K562 (cell line): ENCODE results near the gene CERS6. TPM values are rescaled to one million over a fixed set of nuclear protein-coding genes. Genes with fewer than 3 reads are reported as not detected.

ENCODE experiments used
- ATAC-seq: fragments of 200-7000 bp; cut with Tn5 transposase; 3 replicates; pipeline ENCODE4 v1.9.1; 2020; ENCODE audit warnings: moderate library complexity
- BruUV-seq: library from RNA; stranded (reverse); fragments of 400-500 nt; replicated peaks from 2 replicates; lab custom pipeline; 2021; lab: Mats Ljungman, UMichigan
- CTCF ChIA-PET: fragments of 300-600 bp; formaldehyde crosslinking; extraction: SDS; loops from one replicate; lab custom pipeline; 2021; ENCODE audit warnings: low intra/inter-chr PET ratio; lab: Yijun Ruan, JAX
- POLR2A ChIA-PET: fragments of 300-600, 350-650 bp; sonication (Branson Sonifier 250); formaldehyde crosslinking; extraction: SDS; loops from one replicate; lab custom pipeline; 2021; ENCODE audit warnings: antibody characterized with exemption, inconsistent platforms; lab: Yijun Ruan, JAX
- DNase-seq, 4 experiments: peaks; one replicate each; pipeline versions ENCODE4 v3.0.0 to v3.0.0-alpha.2; 2011 to 2018; ENCODE audit warnings: low spot score in 3 of 4, mixed read lengths in 3 of 4; ENCODE audit errors: extremely low read depth in 1 of 4
- FAIRE-seq: peaks from 2 replicates; lab custom pipeline; 2011; peaks lifted over from hg19 to GRCh38; lab: Jason Lieb, UNC
- H2AFZ ChIP-seq: 2 replicates; pipeline ENCODE4 v1.6.0; 2011; ENCODE audit warnings: low read depth, low read length, control low read depth, inconsistent platforms
- H3K27ac ChIP-seq: fragments of 200-600 bp; 3 replicates; pipeline ENCODE4 v1.8.0; 2011; ENCODE audit warnings: low read depth, mild to moderate bottlenecking, control low read depth, inconsistent platforms, low read length, moderate library complexity, mixed read lengths; ENCODE audit errors: extremely low read depth
- H3K27me3 ChIP-seq, 2 experiments: fragments of 300-600 bp in 1 of 2; 2 replicates in 1 of 2; 3 replicates in 1 of 2; pipeline versions ENCODE4 v1.6.0 to v1.8.0; 2011; ENCODE audit warnings: inconsistent platforms in 2 of 2, low read length in 2 of 2, mild to moderate bottlenecking in 1 of 2, mixed read lengths in 1 of 2, moderate library complexity in 1 of 2; ENCODE audit not compliant: control insufficient read depth in 2 of 2, insufficient read depth in 2 of 2
- H3K36me3 ChIP-seq: fragments of 300-600 bp; 3 replicates; pipeline ENCODE4 v1.8.0; 2011; ENCODE audit warnings: mild to moderate bottlenecking, low read length, inconsistent platforms; ENCODE audit not compliant: control insufficient read depth, insufficient read depth
- H3K4me1 ChIP-seq, 2 experiments: fragments of 200-600 bp in 1 of 2; replicated peaks in 1 of 2; 2 replicates in 1 of 2; 3 replicates in 1 of 2; pipeline versions ENCODE4 v1.5.1 to v1.8.0; 2011; ENCODE audit warnings: inconsistent platforms in 2 of 2, low read length in 2 of 2, mild to moderate bottlenecking in 1 of 2, mixed read lengths in 1 of 2, moderate library complexity in 1 of 2; ENCODE audit not compliant: control insufficient read depth in 2 of 2, insufficient read depth in 2 of 2
- H3K4me2 ChIP-seq: 2 replicates; pipeline ENCODE4 v1.6.1; 2011; ENCODE audit warnings: low read length, control low read depth, inconsistent platforms, mixed read lengths; ENCODE audit not compliant: insufficient read depth
- H3K4me3 ChIP-seq: fragments of 200-600 bp; sonication (generic), shearing (Covaris generic); 2 replicates; pipeline ENCODE4 v1.5.1; 2016; ENCODE audit warnings: control low read depth, inconsistent platforms
- H3K79me2 ChIP-seq: fragments of 200-600 bp; 3 replicates; pipeline ENCODE4 v1.8.0; 2011; ENCODE audit warnings: low read length, inconsistent platforms; ENCODE audit not compliant: control insufficient read depth, insufficient read depth
- H3K9ac ChIP-seq, 2 experiments: 2 replicates each; pipeline versions ENCODE4 v1.6.0 to v1.6.1; 2011; ENCODE audit warnings: low read depth in 2 of 2, low read length in 2 of 2, control low read depth in 1 of 2, inconsistent platforms in 1 of 2, mild to moderate bottlenecking in 1 of 2, mixed read lengths in 1 of 2; ENCODE audit not compliant: insufficient read depth in 1 of 2
- H3K9me1 ChIP-seq: one replicate; pipeline ENCODE4 v1.6.0; 2011; ENCODE audit warnings: inconsistent platforms, mild to moderate bottlenecking, low read length, moderate library complexity; ENCODE audit not compliant: control insufficient read depth, insufficient read depth
- H3K9me3 ChIP-seq: replicated peaks from 2 replicates; pipeline ENCODE4 v1.5.1; 2011; ENCODE audit warnings: low read depth, low read length, inconsistent platforms; ENCODE audit not compliant: control insufficient read depth, insufficient read depth
- H4K20me1 ChIP-seq: replicated peaks from 2 replicates; pipeline ENCODE4 v1.6.1; 2011; ENCODE audit warnings: low read length, inconsistent platforms, mixed read lengths; ENCODE audit not compliant: control insufficient read depth, insufficient read depth
- ARNT ChIP-seq, 2 experiments: fragments of 450-650 bp; IDR thresholded peaks; 2 replicates each; pipeline ENCODE4 v1.6.1; 2016; ENCODE audit warnings: mild to moderate bottlenecking in 1 of 2
- CLOCK ChIP-seq: fragments of 250-450 bp; sonication (Bioruptor Pico); IDR thresholded peaks from 2 replicates; pipeline ENCODE4 v1.4.0; 2020; ENCODE audit warnings: mild to moderate bottlenecking, moderate library complexity, borderline replicate concordance
- FOSL1 ChIP-seq: fragments of 200-800 bp; sonication (Bioruptor generic); conservative IDR thresholded peaks from 2 replicates; pipeline ENCODE4 v1.6.1; 2016; ENCODE audit warnings: missing genetic modification characterization, missing compliant biosample characterization
- HDAC1 ChIP-seq, 2 experiments: fragments of 450-650 bp; IDR thresholded peaks; 2 replicates each; pipeline ENCODE4 v1.6.1; 2016 to 2017; ENCODE audit warnings: inconsistent platforms in 1 of 2, mild to moderate bottlenecking in 1 of 2, moderate library complexity in 1 of 2
- MBD1 ChIP-seq: fragments of 250-450 bp; sonication (Bioruptor Pico); IDR thresholded peaks from 2 replicates; pipeline ENCODE4 v1.8.0; 2022; ENCODE audit warnings: inconsistent platforms
- MEF2D ChIP-seq: conservative IDR thresholded peaks from 2 replicates; pipeline ENCODE4 v1.6.1; 2016; ENCODE audit warnings: low read depth, missing genetic modification characterization, missing compliant biosample characterization
- PHB ChIP-seq: fragments of 250-450 bp; sonication (Bioruptor Pico); IDR thresholded peaks from 2 replicates; pipeline ENCODE4 v1.5.0; 2021
- SRF ChIP-seq, 2 experiments: fragments of 250-450, 450-650 bp in 1 of 2; sonication (Bioruptor Pico) in 1 of 2; sonication (generic) in 1 of 2; formaldehyde crosslinking; IDR thresholded peaks; 2 replicates each; pipeline versions ENCODE4 v1.5.0 to v1.5.1; 2020 to 2022; ENCODE audit warnings: mild to moderate bottlenecking in 1 of 2, missing genetic modification reagents in 1 of 2
- SRSF7 ChIP-seq: fragments of 200-400 bp; formaldehyde crosslinking; optimal IDR thresholded peaks from 2 replicates; pipeline ENCODE3; 2017; ENCODE audit warnings: mild to moderate bottlenecking, low read depth, low read length
- ZNF354B ChIP-seq: fragments of 250-450 bp; sonication (Bioruptor Pico); IDR thresholded peaks from 2 replicates; pipeline ENCODE4 v1.4.0; 2020
- ZNF398 ChIP-seq: fragments of 250-450 bp; sonication (Bioruptor Pico); IDR thresholded peaks from 2 replicates; pipeline ENCODE4 v1.8.0; 2021; ENCODE audit warnings: moderate library complexity, mild to moderate bottlenecking, inconsistent platforms
- WGBS: fragments of 100-300 bp; shearing (Covaris generic); methylation state at CpG from one replicate; pipeline ENCODE4 v1.1.6; 2016; ENCODE audit warnings: low coverage, mixed read lengths; ENCODE audit not compliant: insufficient coverage; ENCODE audit errors: missing lambda C conversion rate; 5-methylcytosine and 5-hydroxymethylcytosine counted together
- in situ Hi-C: fragments of 300-500 bp; cut with MboI; formaldehyde crosslinking; loops from 4 replicates; pipeline ENCODE4 v1.15.0; 2018; ENCODE audit warnings: inconsistent platforms, mixed read lengths
- intact Hi-C: fragments of 100-400 bp; cut with micrococcal nuclease; formaldehyde crosslinking; loops from 2 replicates; pipeline ENCODE4 v1.14.2; 2022
- polyA plus RNA-seq, 8 experiments: library from polyadenylated mRNA; depleted of rRNA in 4 of 8; stranded (reverse) in 5 of 8; unstranded in 3 of 8; fragments of >200 nt; fragmentation: Nextera tagmentation in 2 of 8; fragmentation: Illumina TruSeq in 1 of 8; extraction: Ambion mirVana in 2 of 8; extraction: Trizol in 1 of 8; gene quantifications; 2 replicates each; pipeline versions ENCODE4 v1.2.1 to v1.2.3, GENCODE V29; 2011 to 2014; ENCODE audit warnings: inconsistent platforms in 1 of 8, missing spikeins in 1 of 8
- total RNA-seq, 7 experiments: library from RNA; depleted of rRNA in 6 of 7; stranded (reverse); fragments of >200 nt in 6 of 7; fragmentation: Illumina TruSeq in 2 of 7; extraction: Trizol in 2 of 7; gene quantifications; 2 replicates each; pipeline versions ENCODE4 v1.2.1 to v1.2.3, GENCODE V29; 2011 to 2021; ENCODE audit warnings: low replicate concordance in 1 of 7

CERS6 gene
- total and polyA plus RNA-seq, 9 of the 15 experiments (the other 6 are each of a cell fraction or from before 2014, with no cell fraction given), result 1.6 to 13.6 (median 11.4) TPM

GRCh38 chr2:168686452-168687191 lies 230.6 kb downstream of the CERS6 start:
- Histone ChIP-seq H2AFZ (0 out of 2 replicates have a peak overlapping the region, but pooled peaks have one; percentile 3), H3K4me2 (no peak overlapping the region), H3K79me2 (no peaks in the 10 kb centered on the region), H3K36me3 (0 out of 3 replicates have a peak, but pooled peaks cover 5% of the 10 kb centered on the region), H3K4me3 (no peak overlapping the region), H3K4me1 (peaks cover 3 to 17% of the 10 kb centered on the region in 2 experiments; a peak in 4 of 5 replicates), H3K9ac (no peak overlapping the region), H3K27ac (peak overlapping the region; percentile 7; the same call in 1 of the 3 replicates), H3K9me3 (no peaks in the 10 kb centered on the region), H3K27me3 (no peaks in the 10 kb centered on the region), H4K20me1 (no peaks in the 10 kb centered on the region), H3K9me1 (no peaks in the 10 kb centered on the region)
- in situ Hi-C loops, result no loop called here
- CTCF ChIA-PET, result interaction anchor here (0.6 kb wide), 1 partner anchor 56 kb away, joined by 4 read pairs; no protein-coding TSS in a partner anchor
- ATAC-seq (no peak), DNase-seq (no peak), FAIRE-seq (no peak)
- intact Hi-C loops, result loop anchor here (2.0 to 5.0 kb wide), 2 partner anchors 194 to 340 kb away; no protein-coding TSS in a partner anchor
- 60% methylated on average over 4 of the region's 4 CpGs for WGBS
- POLR2A ChIA-PET, result interaction anchor here (1.1 to 2.2 kb wide), 4 partner anchors 11 to 15 kb away, joined by 3 to 8 read pairs (median 4); no protein-coding TSS in a partner anchor
- TF ChIP-seq HDAC1 (IDR thresholded peaks at IDR 0.05), result no peak
- no peak for TF ChIP-seq ZNF398 (CRISPR knock-in tag)
- TF ChIP-seq CLOCK (CRISPR knock-in tag), result no peak
- no peak for TF ChIP-seq PHB (CRISPR knock-in tag)
- no peak for TF ChIP-seq MEF2D (tag)
- TF ChIP-seq SRF (CRISPR knock-in tag; IDR thresholded peaks at IDR 0.05), result 0 out of 4 replicates have a peak, but pooled peaks of 1 of the 2 experiments have one; percentile 7
- TF ChIP-seq SRSF7, result no peak
- TF ChIP-seq MBD1, result 0 out of 2 replicates have a peak, but pooled peaks have one; percentile 6
- TF ChIP-seq ARNT (IDR thresholded peaks at IDR 0.05), result 0 out of 4 replicates have a peak, but pooled peaks of 1 of the 2 experiments have one; percentile 1
- no peak for TF ChIP-seq ZNF354B (CRISPR knock-in tag)
- peak; percentile 37; the same call in 1 of the 2 replicates for TF ChIP-seq FOSL1 (tag)
- BruUV-seq, result no TSS peak
